Measurements from ENCODE around the gene ZER1.

The ZER1 gene

GRCh38 chr9:128771745-128772519 is at the start of gene ZER1:
Gene ZER1 (minus strand): TSS chr9:128771927. CDS start chr9:128755565, 16,362 bp downstream.
- H3K36me3 ChIP-seq (ENCODE audit: control insufficient read depth, insufficient read depth, low read length), result no peaks in the 10 kb centered on the region
- H3K4me1 ChIP-seq (ENCODE audit: control insufficient read depth, insufficient read depth, low read length), result no peaks in the 10 kb centered on the region
- peak within 1 kb of the TSS; percentile 45; the same call in 1 of the 2 replicates for H3K4me3 ChIP-seq (ENCODE audit: low read length)
- DNase-seq (ENCODE audit: low read depth, low spot score), result peak; percentile 54
- no peaks in the 10 kb centered on the region for H3K9me3 ChIP-seq (ENCODE audit: control insufficient read depth, insufficient read depth, low read length)
- WGBS (ENCODE audit: insufficient coverage, insufficient read length), result no CpG with 5 or more reads among the region's 72 CpGs
- H3K27me3 ChIP-seq (ENCODE audit: control insufficient read depth, insufficient read depth, low read length), result no peaks in the 10 kb centered on the region
- H3K27ac ChIP-seq (ENCODE audit: low read length), result no peak within 1 kb of the TSS

GRCh38 chr9:128820665-128821583 is 49.2 kb upstream of the ZER1 start:
- no CpG with 5 or more reads among the region's 24 CpGs for WGBS (ENCODE audit: insufficient coverage, insufficient read length)
- H3K36me3 ChIP-seq (ENCODE audit: control insufficient read depth, insufficient read depth, low read length), result peaks cover 33% of the 10 kb centered on the region
- no peaks in the 10 kb centered on the region for H3K27me3 ChIP-seq (ENCODE audit: control insufficient read depth, insufficient read depth, low read length)
- no peaks in the 10 kb centered on the region for H3K9me3 ChIP-seq (ENCODE audit: control insufficient read depth, insufficient read depth, low read length)
- H3K4me3 ChIP-seq (ENCODE audit: low read length), result no peak overlapping the region
- DNase-seq (ENCODE audit: low read depth, low spot score), result no peak
- no peaks in the 10 kb centered on the region; the same call in 1 of the 2 replicates for H3K4me1 ChIP-seq (ENCODE audit: control insufficient read depth, insufficient read depth, low read length)
- H3K27ac ChIP-seq (ENCODE audit: low read length), result no peak overlapping the region

- Histone ChIP-seq H3K9me3 (ENCODE audit: control insufficient read depth, insufficient read depth, low read length) (no peaks in the 10 kb centered on the region), H3K27ac (ENCODE audit: low read length) (no peak overlapping the region), H3K4me3 (ENCODE audit: low read length) (no peak overlapping the region; the same call in 1 of the 2 replicates), H3K36me3 (ENCODE audit: control insufficient read depth, insufficient read depth, low read length) (peaks cover 26% of the 10 kb centered on the region), H3K4me1 (ENCODE audit: control insufficient read depth, insufficient read depth, low read length) (no peaks in the 10 kb centered on the region; the same call in 1 of the 2 replicates), H3K27me3 (ENCODE audit: control insufficient read depth, insufficient read depth, low read length) (no peaks in the 10 kb centered on the region)
- WGBS (ENCODE audit: insufficient coverage, insufficient read length), result no CpG with 5 or more reads among the region's 18 CpGs
- no peak for DNase-seq (ENCODE audit: low read depth, low spot score)
Observed at GRCh38 chr9:128819716-128820664, 48.3 kb upstream of the ZER1 start.

- H3K4me1 ChIP-seq (ENCODE audit: control insufficient read depth, insufficient read depth, low read length), result no peaks in the 10 kb centered on the region; the same call in 1 of the 2 replicates
- H3K27me3 ChIP-seq (ENCODE audit: control insufficient read depth, insufficient read depth, low read length), result no peaks in the 10 kb centered on the region
- no peak overlapping the region for H3K27ac ChIP-seq (ENCODE audit: low read length)
- no CpG with 5 or more reads among the region's 90 CpGs for WGBS (ENCODE audit: insufficient coverage, insufficient read length)
- peak overlapping the region; percentile 60 for H3K4me3 ChIP-seq (ENCODE audit: low read length)
- H3K9me3 ChIP-seq (ENCODE audit: control insufficient read depth, insufficient read depth, low read length), result no peaks in the 10 kb centered on the region
- peaks cover 17% of the 10 kb centered on the region for H3K36me3 ChIP-seq (ENCODE audit: control insufficient read depth, insufficient read depth, low read length)
- DNase-seq (ENCODE audit: low read depth, low spot score), result no peak
Observed at GRCh38 chr9:128818839-128819715, 47.4 kb upstream of the ZER1 start.

GRCh38 chr9:128818099-128818838 is 46.5 kb upstream of the ZER1 start, which contains the start of gene ENDOG:
Gene ENDOG (plus strand): TSS chr9:128818500. CDS start chr9:128818685, 185 bp downstream.
- Histone ChIP-seq H3K27ac (ENCODE audit: low read length) (no peak within 1 kb of the TSS), H3K4me3 (ENCODE audit: low read length) (peak within 1 kb of the TSS; percentile 60), H3K4me1 (ENCODE audit: control insufficient read depth, insufficient read depth, low read length) (no peaks in the 10 kb centered on the region; the same call in 1 of the 2 replicates), H3K36me3 (ENCODE audit: control insufficient read depth, insufficient read depth, low read length) (peaks cover 12% of the 10 kb centered on the region), H3K27me3 (ENCODE audit: control insufficient read depth, insufficient read depth, low read length) (no peaks in the 10 kb centered on the region), H3K9me3 (ENCODE audit: control insufficient read depth, insufficient read depth, low read length) (no peaks in the 10 kb centered on the region)
- peak; percentile 93 for DNase-seq (ENCODE audit: low read depth, low spot score)
- WGBS (ENCODE audit: insufficient coverage, insufficient read length), result no CpG with 5 or more reads among the region's 70 CpGs

- Histone ChIP-seq H3K27ac (ENCODE audit: low read length) (no peak overlapping the region), H3K9me3 (ENCODE audit: control insufficient read depth, insufficient read depth, low read length) (no peaks in the 10 kb centered on the region), H3K36me3 (ENCODE audit: control insufficient read depth, insufficient read depth, low read length) (peaks cover 14% of the 10 kb centered on the region), H3K4me3 (ENCODE audit: low read length) (no peak overlapping the region), H3K27me3 (ENCODE audit: control insufficient read depth, insufficient read depth, low read length) (no peaks in the 10 kb centered on the region), H3K4me1 (ENCODE audit: control insufficient read depth, insufficient read depth, low read length) (no peaks in the 10 kb centered on the region)
- no peak for DNase-seq (ENCODE audit: low read depth, low spot score)
- no CpG with 5 or more reads among the region's 5 CpGs for WGBS (ENCODE audit: insufficient coverage, insufficient read length)
Observed at GRCh38 chr9:128810873-128811272, 39.1 kb upstream of the ZER1 start.

- H3K4me3 ChIP-seq (ENCODE audit: low read length), result no peak overlapping the region
- no peaks in the 10 kb centered on the region for H3K27me3 ChIP-seq (ENCODE audit: control insufficient read depth, insufficient read depth, low read length)
- peaks cover 17% of the 10 kb centered on the region for H3K36me3 ChIP-seq (ENCODE audit: control insufficient read depth, insufficient read depth, low read length)
- no CpG with 5 or more reads among the region's 2 CpGs for WGBS (ENCODE audit: insufficient coverage, insufficient read length)
- H3K9me3 ChIP-seq (ENCODE audit: control insufficient read depth, insufficient read depth, low read length), result no peaks in the 10 kb centered on the region
- no peak for DNase-seq (ENCODE audit: low read depth, low spot score)
- H3K27ac ChIP-seq (ENCODE audit: low read length), result no peak overlapping the region
- H3K4me1 ChIP-seq (ENCODE audit: control insufficient read depth, insufficient read depth, low read length), result no peaks in the 10 kb centered on the region
Observed at GRCh38 chr9:128809831-128810230, 38.1 kb upstream of the ZER1 start.

- no peak overlapping the region for H3K4me3 ChIP-seq (ENCODE audit: low read length)
- no peak overlapping the region for H3K27ac ChIP-seq (ENCODE audit: low read length)
- H3K27me3 ChIP-seq (ENCODE audit: control insufficient read depth, insufficient read depth, low read length), result no peaks in the 10 kb centered on the region
- WGBS (ENCODE audit: insufficient coverage, insufficient read length), result no CpG with 5 or more reads among the region's 12 CpGs
- no peaks in the 10 kb centered on the region for H3K4me1 ChIP-seq (ENCODE audit: control insufficient read depth, insufficient read depth, low read length)
- DNase-seq (ENCODE audit: low read depth, low spot score), result no peak
- no peaks in the 10 kb centered on the region for H3K9me3 ChIP-seq (ENCODE audit: control insufficient read depth, insufficient read depth, low read length)
- peaks cover 17% of the 10 kb centered on the region for H3K36me3 ChIP-seq (ENCODE audit: control insufficient read depth, insufficient read depth, low read length)
Observed at GRCh38 chr9:128809036-128809599, 37.4 kb upstream of the ZER1 start.
